NCI-H510A (cell line): ENCODE results near the gene TVP23A.
"Not testable (repeated sequence)": the region's sequence is repeated elsewhere in the genome, so short reads cannot be mapped to it uniquely, and the experiment has no call there.

ENCODE experiments used
- DNase-seq: peaks from one replicate; lab custom pipeline; 2025; lab: John Stamatoyannopoulos, UW

Gene TVP23A

DNA sequence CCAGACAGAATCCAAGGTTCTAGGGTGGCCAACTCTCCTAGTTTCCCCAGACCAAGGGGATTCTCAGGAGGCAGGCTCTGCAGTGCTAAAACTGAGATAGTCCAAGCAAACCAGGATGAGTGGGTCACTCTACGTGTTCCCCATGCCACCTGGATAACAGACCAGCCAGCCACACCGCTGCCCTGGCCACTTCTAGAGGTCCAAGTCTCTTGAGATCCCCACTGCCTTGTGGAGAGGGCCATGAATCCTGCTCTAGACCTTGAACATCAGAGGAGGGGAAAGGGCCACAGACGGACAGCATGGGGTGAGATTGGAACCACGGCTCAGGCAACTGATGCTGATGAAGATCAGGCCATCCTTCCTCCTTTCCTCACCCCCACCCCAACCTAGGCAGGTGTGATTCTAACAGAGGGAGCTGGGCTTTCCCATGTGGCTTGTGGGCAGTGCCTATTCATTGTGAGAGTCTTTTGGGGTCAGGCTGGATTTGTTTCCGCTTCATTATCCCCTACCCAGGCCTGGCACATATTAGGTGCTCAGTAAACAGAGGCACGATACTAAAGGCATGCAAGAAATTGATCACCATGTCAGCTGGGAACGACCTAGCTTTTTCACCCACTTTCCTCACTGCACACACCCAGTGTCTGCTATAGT, 16.8 kb upstream of the TVP23A start:
- DNase-seq, result no peak

DNA sequence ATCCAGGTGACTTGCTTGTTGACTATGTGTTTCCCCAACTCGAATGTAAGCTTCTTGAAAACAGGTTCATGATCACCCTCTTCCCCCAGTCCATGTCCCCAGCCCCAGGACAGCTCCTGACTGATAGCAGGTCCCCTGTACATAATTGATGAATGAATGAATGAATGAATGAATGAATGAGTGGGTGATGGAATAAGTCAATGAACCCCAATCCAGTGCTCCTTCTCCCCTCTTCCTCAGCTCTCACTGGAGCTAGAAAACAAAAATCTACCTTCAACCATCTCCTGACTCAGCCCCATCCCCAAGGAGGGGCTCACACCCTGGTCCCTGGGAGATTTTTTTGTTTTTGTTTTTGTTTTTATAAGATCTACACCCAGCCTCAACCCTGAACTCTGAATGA, 16.2 kb upstream of the TVP23A start:
- DNase-seq, result no peak

DNA sequence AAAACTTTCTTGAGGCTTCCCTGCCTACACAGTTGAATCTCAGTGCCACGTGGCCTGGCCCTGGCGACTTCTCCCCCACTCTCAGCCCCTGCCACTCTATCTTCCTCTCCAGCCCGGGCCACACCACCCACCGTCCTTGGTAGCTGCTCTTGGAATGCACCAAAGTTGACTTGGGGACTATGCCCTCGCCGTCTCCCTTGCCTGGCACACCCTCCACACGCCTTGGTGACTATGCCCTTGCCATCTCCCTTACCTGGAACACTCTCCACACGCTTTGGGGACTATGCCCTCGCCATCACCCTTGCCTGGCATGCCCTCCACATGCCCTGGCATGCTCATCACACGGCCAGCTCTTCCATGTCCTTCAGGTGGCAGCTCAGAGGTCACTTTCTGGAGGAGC, 15.5 kb upstream of the TVP23A start:
- DNase-seq, result no peak

DNA sequence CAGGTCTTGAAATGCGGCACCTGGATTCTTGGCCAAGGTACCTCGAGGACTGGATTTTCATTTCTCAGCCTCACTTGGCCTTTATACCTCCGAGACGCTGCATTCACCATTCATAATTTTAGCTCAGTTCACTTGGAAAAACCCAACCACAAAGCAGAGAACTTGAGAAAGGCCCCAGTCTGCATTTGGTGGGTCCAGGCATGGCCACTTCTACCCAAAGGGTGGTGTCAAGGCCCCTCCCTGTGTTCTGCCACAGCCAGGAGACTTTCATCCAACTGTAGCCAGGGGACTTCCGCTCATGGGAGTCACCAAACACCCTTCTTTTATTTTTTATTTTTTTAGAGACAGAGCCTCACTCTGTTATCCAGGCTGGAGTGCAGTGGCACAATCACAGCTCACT, 14.7 kb upstream of the TVP23A start:
- DNase-seq, result no peak

DNA sequence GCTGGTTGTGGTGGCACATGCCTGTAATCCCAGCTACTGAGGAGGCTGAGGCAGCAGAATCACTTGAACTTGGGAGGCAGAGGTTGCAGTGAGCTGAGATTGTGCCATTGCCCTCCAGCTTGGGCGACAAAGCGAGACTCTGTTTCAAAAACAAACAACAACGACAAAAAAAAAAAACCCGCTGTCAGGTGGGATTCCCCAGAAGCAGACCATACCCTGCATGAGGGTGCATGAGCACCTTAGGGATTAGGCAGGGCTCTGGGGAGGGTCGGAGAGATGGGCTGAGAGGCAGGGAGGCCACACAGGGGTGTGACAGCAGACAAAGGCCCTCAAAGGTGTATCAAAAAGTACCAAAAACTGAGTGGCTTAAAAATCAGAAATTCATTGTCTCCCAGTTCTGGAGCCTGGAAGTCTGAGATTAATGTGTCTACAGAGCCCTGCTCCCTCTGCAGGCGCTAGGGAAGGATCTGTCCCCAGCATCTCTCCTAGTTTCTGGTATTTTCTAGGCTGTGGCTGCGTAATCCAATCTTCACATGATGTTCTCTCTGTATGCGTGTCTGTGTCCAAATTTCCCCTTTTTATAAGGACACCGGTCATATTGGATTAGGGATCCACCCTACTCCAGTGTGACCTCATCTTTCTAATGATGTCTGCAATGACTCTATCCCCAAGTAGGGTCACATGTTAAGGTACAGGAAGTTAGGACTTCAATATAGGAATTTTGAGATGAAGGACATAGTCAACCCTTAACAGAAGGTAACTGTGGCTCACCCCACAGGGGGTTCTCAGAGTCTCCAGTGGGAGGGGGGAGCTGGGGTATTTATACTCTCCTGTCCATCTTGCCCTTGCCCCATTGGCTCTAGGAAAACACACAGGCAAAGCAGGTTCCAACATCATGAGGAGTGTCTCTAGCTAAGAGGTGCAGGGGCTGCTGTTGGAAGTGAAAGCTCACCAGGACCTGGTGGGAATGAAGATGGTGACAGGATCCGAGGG, 13.6 kb upstream of the TVP23A start:
- no peak for DNase-seq

DNA sequence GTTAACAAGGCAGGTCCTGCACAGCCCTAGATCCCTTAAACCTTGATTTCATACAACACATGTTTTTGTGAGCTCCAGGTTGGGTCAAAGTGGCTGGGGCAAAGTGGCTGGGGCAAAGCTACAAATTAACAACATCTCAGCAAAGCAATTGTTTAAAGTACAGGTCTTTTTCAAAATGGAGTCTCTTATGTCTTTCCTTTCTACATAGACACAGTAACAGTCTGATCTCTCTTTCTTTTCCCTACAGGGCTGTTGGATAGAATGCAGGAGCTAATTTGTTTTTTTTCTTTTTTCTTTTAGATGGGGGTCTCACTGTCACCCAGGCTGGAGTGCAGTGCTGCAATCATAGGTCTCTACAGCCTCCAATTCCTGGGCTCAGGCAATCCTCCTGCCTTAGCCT, 11.6 kb upstream of the TVP23A start:
- not testable (repeated sequence) for DNase-seq

DNA sequence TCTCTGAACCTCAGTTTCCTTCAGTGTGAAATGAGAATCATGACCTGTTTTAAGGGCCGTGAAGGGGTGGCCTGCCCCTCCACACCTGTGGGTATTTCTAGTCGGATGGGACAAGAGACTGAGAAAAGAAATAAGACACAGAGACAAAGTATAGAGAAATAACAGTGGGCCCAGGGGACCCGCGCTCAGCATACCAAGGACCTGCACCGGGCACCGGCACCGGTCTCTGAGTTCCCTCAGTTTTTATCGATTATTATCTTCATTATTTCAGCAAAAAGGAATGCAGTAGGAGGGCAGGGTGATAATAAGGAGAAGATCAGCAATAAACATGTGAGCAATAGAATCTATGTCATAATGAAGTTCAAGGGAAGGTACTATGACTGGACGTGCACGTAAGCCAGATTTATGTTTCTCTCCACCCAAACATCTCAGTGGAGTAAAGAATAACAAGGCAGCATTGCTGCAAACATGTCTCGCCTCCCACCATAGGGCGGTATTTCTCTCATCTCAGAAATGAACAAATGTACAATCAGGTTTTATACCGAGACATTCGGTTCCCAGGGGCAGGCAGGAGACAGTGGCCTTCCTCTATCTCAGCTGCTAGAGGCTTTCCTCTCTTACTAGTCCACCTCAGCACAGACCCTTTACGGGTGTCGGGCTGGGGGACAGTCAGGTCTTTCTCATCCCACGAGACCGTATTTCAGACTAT, 10.9 kb upstream of the TVP23A start:
- not testable (repeated sequence) for DNase-seq

DNA sequence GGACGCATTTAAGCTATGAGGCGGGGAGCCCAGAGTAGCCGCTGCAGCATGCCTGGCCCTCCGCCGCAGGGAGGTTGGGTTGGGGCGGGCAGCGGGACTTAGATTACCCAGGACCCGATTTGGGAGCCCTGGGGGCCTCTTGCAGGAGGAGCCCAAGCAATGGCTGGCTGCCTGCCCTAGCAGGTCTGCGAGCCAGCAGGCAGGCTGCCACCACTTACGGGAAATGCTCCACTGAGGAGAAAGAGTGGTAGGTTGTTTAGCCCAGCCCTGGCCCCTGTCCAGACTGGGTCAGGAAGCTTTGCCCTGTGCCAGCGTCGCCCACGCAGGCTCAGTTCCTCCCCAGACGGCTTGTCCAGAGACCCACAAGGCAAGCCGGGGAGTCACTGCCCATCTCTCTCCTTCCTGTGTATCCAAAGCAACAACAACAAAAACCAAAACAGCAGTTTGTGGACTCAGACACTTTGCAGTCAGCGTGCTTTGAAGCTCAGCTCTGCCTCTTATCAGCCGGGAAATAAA, 10.3 kb upstream of the TVP23A start:
- DNase-seq, result no peak

DNA sequence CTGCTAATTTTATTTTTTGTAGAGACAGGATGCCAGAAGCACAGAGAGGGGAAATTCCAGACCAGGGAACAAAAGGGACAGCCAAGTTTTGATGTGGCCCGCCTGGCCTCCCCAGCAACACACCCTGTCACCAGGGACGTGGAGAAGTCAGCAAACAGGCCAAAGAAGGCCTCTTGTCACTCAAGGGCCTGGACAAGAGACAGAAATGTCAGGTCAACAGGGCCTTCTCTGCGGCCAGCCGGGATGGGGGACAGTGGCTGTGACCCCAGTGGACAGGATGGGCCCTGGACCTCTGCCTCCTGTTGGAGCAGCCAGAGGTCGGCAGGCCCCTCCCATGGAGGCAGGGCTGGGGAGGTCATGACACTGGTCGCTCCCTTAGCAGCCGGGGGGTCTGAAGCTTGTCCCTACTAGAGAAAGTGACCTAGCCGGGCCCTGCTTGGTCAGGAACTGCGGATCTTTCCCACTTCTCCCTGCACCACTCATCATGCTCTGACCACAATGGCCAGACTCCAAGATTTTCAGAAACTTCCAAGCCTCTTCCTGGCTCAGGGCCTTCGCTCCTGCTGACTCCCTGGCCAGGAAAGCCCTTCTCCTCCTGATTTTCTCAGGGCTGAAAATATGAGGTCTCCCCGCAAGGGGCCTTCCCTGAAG, 9.2 kb upstream of the TVP23A start:
- no peak for DNase-seq

DNA sequence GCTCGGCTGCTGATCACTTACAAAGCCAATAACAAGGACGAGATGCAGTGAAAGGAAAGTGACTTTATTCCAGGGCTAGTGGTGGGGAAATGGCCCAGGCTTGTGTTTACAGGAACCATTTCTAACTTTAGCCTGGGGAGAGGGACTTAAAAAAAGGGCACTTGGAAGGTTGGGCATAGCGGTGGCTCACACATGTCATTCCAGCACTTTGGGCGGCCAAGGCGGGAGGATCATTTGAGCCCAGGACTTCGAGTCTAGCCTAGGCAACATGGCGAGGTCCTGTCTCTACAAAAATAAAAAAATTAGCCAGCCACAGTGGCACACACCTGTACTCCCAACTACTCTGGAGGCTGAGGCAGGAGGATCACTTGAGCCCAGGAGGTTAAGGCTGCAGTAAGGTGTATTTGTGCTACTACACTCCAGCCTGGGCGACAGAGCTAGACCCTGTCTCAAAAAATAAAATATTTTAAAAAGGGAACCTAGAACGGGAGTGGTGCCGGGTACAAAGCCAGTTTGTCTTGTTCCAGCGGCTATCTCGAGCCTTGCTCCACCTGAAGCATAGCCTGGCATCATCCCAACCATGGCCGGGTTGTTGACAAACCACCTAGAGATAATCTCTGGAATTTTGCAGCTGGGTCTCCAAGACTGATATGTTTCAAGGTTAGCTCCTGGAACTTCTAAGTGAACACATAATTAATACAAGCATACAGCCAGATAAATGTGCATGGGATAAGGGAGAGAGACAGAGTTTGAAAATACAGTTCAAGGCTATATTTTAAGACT, 5.7 kb upstream of the TVP23A start:
- no peak for DNase-seq

DNA sequence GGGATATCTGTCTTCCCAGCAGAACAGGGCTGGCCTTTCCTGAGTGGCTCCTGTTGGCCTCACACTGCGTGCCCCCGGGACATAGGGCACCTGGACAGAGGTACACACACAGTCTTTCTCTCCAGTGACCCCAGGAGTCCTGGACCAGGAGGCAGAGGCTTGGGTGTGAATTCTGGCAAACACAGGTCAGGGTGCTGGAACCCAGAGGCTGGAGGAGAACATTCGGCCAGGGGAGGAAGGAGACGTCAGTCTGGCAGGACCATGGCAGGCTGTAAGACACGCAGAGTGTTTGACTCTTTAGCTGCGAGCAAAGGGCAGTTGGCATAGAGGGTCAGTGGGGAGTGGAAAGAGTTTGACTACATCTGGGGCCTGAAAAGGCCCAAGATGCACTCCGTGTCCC, 4.1 kb upstream of the TVP23A start:
- no peak for DNase-seq

DNA sequence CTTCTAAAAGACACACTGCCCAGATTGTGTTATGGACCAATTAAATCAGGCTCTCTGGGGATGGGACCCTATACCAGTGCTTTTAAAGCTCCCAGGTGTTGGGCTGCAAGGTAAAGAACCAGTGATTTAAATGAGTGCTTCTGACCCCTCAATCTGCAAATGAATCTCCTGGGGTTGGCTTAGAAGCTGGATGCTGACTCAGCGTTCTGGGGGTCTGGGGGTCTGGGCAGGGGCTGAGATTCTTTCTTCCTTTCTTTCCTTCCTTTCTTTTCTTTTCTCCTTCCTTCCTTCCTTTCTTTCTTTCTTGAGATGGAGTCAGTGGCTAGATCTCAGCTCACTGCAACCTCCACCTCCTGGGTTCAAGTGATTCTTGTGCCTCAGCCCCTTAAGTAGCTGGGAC, 2.0 kb upstream of the TVP23A start:
- no peak for DNase-seq

DNA sequence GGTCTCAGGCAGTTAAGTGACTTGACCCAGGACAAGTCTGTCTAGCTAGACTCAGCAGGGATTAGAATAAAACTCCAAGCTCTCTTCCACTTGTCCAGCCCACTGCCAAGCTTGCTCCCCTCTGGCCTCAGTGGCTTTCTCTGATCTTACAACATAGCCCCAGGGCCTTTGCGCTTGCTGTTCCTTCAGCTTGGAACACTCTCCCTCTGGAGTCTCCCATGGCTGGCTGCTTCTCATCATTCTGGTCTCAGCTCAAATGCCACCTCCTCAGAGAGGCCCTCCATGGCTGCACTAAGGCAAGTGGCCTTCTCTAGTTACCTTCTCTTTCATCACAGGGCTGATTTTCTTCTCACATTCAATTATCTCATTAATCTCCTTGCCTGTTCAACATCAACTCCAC, 1.1 kb downstream of the TVP23A start:
- DNase-seq, result no peak

DNA sequence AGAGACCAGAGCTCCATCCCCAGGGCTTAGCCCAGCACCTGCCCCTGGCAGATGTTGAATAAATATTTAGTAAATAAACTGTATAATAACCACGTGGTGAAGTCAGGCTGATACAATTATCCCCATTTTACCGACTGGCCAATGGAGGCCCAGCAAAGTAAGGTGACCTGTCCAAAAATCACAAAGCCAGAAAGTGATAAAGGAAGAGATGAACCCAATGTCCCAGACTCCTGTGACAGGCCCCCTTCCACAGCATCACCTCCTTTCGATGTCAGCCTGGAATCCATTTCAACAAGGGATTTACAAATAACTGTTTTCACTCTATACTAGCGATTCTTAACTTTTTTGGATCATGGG, 5.5 kb downstream of the TVP23A start:
- DNase-seq, result no peak

DNA sequence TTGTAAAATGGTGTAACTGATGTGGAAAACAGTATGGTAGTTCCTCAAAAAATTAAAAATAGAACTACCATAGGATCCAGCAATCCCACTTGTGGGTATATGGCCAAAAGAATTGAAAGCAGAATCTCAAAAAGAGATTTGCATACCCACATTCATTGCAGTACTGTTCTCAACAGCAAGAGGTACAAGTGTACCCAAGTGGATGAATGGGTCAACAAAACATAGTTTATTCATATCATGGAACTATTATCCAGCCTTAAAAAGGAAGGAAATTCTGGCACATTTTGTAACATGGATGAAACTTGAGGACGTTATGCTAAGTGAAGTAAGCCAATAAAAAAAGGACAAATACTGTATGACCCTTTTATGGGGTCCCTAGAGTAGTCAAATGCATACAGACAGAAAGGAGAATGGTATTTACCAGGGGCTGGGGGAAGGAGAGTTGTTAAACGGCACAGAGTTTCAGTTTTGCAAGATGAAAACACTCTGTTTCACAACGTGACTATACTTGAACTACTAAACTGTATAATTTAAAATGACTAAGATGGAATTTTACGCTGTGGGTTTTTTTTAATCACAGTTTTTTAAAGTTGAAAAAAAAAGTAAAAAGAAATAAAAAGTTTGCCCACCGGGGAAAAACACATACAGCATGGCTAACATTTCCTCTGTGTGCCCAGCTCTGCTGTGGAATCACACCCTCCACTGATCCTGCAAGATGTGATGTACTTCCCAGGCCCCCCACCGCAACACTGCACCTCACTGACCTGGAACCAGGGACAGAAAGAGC, 6.1 kb downstream of the TVP23A start:
- DNase-seq, result no peak

DNA sequence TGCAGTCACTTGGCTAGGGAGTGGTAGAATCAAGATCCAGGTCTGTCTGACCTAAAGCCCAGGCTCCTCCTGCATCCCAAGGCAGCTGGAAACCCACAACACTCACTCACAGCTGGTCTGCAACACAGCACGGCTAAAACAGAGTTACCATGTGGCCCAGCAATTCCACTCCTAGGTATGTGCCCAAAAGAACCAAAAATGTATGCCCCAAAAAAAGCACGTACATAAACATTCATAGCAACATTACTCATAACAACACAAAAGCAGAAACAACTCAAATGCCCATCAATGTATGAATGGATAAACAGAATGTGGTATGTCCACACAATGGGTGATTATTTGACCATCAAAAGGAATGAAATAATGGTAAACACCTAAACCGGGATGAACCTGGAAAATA, 8.9 kb downstream of the TVP23A start:
- no peak for DNase-seq

DNA sequence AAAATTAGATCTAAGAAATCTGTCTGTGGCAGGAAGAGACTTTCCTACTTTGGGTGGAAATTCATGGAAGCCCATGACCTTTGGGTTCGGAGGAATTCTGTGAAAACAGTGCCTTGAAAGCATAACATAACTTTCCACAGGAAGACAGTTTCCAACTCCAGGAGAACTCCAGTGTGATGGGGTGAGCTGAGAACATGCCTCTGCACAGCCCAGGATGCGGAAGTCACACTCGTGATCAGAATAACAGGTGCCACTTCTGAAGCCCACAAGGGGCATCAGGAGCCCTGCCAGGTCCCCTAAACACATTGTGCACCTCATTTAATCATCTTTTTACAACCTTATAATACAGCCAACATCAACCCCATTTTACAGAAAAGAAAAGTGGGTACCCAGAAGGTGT, 9.7 kb downstream of the TVP23A start:
- no peak for DNase-seq

DNA sequence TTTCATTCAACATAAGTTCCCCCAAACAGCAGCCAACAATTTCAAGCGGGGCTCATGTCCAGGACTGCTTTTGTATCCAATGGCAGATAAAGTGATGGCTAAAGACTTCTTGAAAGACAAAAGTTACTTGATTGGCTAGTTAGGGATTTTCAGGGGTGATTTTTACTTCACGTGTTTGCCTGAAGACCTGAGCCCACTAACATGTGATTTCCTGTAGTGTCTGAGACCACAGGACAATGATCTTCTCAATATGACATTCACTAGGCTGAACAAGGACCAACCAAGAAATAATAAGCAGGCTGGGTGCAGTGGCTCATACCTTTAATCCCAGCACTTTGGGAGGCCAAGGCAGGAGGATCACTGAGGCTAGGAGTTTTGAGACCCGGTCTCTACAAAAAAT, 10.4 kb downstream of the TVP23A start:
- DNase-seq, result no peak

DNA sequence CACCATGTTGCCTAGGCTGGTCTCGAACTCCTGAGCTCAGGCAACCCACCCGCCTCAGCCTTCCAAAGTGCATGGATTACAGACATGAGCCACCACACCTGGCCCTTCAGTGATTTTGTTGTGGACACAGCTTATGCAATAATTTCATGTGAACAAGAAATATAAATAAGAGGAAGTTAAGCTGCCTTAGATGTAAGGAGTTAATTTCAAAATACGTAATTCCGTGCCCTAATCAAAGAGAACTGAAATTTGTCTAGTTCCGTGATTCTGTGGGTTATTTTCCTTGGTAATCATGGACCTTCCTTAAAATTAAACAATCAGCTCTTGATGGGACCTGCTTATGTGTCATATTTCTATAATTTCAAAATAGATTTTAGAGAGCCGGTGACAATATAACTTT, 11.9 kb downstream of the TVP23A start:
- no peak for DNase-seq

DNA sequence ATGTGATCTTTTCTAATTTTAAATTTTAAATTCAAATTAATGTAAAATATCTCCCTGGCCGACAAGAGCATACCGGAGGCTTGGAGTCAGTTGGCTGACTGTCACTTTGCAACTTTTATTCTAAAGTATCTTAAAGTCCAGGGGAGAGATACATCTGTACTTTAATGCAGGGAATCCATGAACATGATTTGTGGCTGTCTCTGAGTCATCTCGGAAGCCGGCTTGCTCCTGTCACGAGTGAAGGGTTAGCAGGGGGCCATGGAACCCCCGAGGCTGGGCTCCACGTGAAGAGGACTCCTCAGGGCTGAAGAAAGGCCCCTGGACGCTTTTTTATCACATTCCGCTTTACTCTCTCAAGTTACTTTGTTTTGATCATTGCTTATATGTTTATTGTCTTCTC, 13.3 kb downstream of the TVP23A start:
- DNase-seq, result no peak

DNA sequence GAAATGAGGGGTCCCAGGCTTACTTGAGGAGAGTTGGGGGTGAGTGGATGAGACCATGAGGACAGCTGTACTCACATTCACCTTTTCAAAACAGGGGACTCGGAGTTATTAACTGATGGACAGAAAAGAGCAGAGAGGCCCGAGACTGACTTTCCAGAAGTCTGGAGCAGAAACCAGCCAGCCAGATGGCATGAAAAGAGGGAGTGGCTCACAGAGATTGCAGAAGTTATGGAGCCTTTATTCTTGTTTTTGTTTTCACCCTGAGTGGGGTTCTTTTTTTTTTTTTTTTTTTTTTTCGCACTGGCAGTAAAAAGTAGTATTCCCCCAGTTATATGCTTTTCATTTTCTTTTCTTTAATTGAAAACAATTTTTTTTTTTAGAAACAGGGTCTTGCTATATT, 18.9 kb downstream of the TVP23A start:
- no peak for DNase-seq
